Activated CD8-positive, alpha-beta memory T cell treated with anti-CD3 and anti-CD28 coated beads for 1 hour (primary cell): ENCODE results near the gene GFER.
"Not testable (repeated sequence)": the region's sequence is repeated elsewhere in the genome, so short reads cannot be mapped to it uniquely, and the experiment has no call there.

Experiments used
- DNase-seq, 2 donors: peaks; one replicate each; pipeline ENCODE4 v3.0.0-alpha.2; 2020; ENCODE audit warnings: low read depth in 1 of 2; ENCODE audit errors: extremely low read depth in 1 of 2

The GFER gene

GRCh38 chr16:2025251-2025650, 41.3 kb downstream of the GFER start:
- no peak for DNase-seq

- no peak for DNase-seq
These were observed 42.0 kb downstream of the GFER start for GRCh38 chr16:2025878-2026460.

DNA sequence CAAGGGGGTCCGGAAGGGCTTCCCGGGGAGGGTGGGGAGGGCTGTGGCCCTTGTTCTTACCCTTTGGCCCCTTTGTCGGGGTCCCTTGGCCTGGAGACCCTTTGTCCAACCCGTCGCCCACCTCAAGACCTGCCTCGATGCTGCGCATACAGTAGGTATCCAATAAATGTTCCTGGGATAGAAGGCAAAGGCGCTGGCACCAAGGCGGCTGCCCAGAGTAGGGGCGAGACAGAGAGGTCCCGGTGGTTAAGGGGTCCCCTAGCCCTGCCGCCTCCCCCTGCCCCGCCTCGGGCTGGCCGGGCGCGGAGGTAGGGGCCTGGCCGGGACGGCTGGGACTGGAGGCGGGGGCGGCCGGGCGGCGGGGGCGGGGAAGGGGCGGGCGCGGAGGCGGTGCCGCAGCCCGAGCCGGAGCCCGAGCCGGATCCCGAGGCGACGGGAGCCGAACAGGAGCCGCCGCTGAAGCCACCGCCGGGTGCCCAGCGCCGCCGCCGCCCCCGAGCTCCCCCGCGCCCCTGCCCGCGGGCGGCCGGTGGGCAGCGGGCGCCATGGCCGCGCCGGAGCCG, 42.5 kb downstream of the GFER start, which contains the start of gene NHERF2:
Gene NHERF2 (plus strand): TSS at position 442 of the 563 bp plus-strand sequence. CDS start 104 bp downstream, at position 546.
- no peak for DNase-seq

DNA sequence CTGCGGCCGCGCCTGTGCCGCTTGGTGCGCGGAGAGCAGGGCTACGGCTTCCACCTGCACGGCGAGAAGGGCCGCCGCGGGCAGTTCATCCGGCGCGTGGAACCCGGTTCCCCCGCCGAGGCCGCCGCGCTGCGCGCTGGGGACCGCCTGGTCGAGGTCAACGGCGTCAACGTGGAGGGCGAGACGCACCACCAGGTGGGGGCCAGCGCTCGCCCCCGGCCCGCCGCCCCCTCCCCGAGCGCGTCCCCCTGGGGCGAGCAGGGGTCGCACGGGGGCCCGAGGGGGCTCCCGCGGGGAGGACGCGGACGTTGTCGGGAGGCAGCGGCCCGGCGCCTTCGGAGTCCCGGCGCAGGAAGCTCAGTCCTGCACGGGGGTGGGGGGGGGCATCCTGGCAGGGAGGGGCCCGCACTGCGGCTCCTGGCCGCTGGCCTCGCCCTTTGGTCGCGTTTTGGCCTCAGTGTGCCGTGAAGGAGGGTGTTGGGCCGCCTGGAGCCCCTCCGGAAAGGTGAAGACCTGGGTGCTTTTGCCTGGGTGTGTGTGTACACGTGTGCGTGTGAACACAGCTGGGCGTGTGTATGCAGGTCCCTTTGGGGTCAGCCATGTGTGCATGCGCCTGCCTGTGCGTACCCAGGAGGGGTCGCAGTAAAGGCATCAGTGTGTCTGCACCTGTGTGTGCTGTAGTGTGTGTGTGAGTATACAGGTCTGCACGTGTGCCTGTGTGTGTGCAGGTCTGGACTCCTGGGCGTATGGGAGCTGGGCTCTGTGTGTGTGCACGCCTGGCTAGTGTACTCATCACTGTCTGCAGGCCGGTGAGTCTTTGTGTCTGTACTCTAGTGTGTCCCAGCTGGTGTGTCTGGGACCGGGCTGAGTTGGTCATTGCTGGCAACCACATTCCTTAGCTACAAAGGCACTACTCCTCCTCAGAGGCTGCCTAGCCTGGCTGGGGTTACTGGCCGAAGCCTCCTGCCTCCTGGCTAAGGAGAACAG, 43.3 kb downstream of the GFER start:
- no peak for DNase-seq

- DNase-seq, result no peak
These were observed 44.2 kb downstream of the GFER start for GRCh38 chr16:2028146-2028545.

DNA sequence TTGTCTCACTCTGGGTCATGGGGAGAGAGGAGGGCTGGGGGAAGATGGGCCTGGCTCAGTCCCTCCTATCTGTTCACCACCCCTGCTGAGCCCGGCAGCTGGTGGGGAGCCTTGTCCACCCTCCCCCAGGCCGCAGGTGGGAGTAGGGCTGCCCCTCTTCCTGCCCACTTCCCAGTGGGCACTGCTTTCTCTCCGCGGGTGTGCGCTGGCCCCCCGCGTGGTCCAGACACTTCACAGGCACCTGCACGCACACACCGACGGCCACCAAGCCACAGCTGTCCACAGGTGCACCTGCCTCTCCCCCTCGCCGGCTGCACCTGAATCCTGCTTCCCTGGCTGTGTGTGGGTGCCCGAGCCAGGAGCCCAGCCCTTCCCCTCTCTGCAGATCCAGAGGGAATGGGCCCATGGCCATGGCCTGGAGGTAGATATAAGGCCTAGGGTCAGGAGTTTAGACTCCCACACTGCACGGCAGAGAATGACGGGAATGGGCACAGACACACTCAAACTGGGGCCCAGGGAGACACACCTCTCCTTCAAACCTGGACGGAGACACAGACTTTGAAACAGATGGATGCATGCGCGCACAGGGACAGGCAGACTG, 44.7 kb downstream of the GFER start:
- no peak for DNase-seq

GRCh38 chr16:2029350-2029749, 45.4 kb downstream of the GFER start:
- DNase-seq, result no peak

DNA sequence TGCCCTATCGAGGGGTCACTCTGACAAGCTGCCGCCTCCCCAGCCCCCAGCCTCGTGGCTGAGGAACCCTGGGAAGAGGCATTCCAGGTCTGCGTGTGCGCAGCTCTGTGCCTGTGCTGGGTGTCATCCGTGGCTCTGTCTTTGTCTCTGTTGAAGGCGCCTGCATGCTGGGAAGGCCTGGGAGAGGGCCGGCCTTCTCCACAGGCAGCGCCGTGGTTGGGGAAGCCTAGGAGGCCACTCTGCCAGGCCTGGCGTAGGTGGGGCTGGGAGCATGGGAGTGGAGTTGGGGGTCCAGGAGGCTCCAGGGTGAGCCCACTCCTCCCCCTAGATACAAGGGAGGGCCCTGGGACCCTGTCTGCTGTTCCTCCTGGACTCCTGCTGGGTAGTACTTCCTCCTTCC, 46.0 kb downstream of the GFER start:
- DNase-seq, result no peak

- no peak for DNase-seq
These were observed 47.1 kb downstream of the GFER start for GRCh38 chr16:2031081-2031577.

- no peak for DNase-seq
These were observed 48.5 kb downstream of the GFER start for GRCh38 chr16:2032285-2033056.

- DNase-seq, result no peak
These were observed 49.3 kb downstream of the GFER start for GRCh38 chr16:2033057-2033908.

GRCh38 chr16:2033909-2034695, 50.1 kb downstream of the GFER start:
- DNase-seq, result not testable (repeated sequence)

- no peak for DNase-seq
These were observed 50.9 kb downstream of the GFER start for GRCh38 chr16:2034696-2035430.

GRCh38 chr16:2035431-2036199, 51.6 kb downstream of the GFER start:
- no peak for DNase-seq

- DNase-seq, result no peak
These were observed 52.4 kb downstream of the GFER start for GRCh38 chr16:2036200-2036966.

GRCh38 chr16:2037115-2037514, 53.1 kb downstream of the GFER start:
- no peak for DNase-seq
